GM21619 (cell line): ENCODE data around the gene ABCB9.

Source experiments
- ATAC-seq: cut with Tn5 transposase; IDR thresholded peaks from one replicate; pipeline ENCODE4 v1.9.1; 2021; ENCODE audit not compliant: unreplicated experiment

Gene ABCB9

DNA sequence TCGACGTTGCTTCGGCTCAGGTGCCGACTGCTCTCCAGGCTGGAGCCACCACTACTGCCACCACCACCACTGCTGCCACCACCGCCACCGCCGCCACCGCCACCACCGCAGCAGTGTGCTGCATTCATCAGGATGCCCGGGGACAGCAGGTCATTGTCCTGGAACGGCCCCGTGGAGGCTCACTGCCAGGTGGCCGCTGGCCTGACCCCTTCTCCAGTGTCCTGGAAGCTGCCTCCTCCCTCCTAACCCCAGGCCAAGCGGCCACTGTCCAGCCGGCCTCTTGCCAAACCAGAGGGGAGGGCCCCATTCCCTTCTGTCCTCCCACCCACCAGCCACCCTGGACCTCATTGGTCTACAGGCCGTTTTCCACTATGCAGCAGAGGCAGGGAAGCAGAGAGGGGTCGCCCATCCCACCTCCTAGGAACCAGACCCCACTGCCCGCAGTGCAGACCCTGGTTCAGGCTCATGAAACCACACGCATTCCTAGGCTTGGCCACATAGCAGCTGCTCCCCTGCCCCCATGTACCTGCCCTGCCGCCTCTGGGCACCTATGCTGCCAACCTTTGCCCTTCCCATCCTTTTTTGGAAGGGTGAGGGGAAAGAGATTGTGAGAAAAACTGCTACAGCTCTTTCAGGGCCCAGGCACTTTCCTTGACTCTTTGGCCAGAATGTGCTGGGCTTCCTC lies 29.4 kb upstream of the ABCB9 start:
- no peak for ATAC-seq

DNA sequence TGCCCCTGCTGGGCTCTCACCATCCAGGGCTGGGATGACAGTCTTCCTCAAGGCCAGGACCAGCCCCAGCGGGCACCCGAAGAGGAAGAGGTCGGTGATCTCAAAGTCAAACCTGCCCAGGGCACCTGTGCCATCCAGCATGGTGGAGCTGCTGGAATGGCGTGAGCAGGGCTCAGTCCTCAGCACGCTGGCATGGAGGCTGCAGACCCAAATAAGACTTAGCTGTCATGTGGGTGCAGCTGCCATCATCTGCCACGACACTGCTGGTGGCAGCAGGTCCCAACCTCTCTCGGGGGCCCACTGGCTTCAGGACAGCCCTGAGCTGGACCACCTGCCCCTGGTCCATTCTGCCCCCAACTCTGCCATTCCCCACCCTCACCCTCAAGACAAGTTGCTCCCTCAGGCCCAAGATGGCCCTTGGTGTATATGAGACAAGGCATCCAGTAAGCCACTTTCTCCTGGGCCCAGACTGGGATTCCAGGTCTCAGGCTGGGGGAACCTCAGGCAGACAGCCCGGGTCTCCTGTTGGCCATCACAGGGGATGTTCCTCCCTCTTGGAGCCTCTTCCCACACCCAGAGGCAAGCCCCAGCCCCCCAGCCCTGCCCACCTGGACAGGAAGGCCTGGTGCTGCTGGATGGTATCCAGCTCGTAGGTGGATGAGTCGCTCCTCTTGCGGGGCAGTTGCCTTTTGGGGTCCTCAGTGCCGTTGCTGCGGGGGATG lies 28.7 kb upstream of the ABCB9 start:
- no peak for ATAC-seq

DNA sequence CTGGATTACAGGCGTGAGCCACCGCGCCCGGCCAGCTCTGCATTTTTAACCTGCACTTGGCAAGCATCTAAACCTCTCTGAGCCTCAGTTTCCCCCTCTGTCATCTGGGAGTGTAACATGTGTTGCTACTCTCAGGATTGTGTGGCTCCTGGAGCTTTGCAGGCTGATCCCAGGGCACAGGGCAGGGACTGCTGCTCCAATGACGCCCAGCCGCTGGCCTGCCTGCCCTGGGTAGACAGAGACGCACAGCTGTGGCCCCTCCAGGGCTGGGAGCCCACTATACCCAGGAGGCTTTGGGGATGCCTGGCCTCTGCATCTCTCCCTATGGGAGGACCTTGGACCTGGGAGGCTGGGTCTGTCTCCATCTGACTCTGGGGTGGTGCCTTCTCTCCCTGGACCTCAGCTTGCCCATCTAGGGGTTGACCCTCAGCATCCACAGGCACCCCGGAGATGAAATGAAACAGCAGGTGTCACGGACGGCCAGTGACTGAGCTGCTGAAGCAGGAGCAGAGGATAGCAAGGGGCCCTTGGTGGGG lies 27.9 kb upstream of the ABCB9 start:
- ATAC-seq, result no peak

DNA sequence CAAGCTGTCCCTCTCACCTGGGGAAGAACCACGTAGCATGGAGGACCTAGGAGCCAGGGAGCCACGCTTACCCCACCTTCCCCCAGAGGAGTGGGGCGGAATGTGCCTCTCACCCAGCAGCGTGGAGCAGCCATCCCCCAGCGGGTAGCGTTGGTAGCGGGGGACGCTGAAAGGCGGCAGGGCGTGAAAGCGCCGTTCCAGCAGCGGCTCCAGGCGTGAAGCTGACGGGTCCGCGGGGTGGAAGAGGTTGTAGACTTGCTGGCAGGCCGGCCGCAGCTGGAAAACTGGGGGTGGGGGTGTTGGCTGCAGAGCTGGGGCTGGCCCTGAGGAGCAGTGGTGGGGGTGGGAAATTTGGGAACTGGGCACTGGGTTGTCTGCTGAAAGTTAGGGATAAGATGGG lies 26.1 kb upstream of the ABCB9 start:
- no peak for ATAC-seq

DNA sequence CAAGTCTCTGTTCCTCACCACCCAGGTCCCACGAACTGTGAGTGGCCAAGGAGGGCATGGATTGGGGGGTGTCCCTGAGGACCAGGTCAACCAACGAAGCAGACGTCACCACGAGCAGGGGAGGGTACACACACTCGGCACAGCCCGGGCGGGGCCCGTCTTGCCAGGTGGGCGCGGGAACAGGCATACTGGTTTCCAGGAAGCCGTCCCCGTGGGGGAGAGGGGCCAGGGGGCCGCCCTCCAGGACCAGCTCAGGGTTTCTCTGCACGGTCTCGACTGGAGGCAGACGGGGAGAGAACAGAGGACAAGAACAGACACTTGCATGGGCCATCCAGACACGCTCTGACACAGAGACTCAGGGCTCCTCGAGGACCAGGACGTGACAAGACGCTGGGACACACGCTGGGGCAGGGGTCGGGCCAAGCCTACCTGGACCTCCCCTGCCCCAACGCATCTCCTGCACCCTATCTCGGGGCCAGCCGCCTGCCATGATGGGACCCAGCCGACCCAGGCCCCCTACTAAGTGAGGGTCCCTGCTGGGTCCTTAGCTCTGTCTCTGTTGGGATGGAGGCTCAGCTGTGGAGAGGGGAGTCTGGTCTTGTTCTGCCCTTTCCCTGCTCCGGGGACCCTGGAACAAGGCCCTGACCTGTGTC lies 25.5 kb upstream of the ABCB9 start:
- no peak for ATAC-seq

DNA sequence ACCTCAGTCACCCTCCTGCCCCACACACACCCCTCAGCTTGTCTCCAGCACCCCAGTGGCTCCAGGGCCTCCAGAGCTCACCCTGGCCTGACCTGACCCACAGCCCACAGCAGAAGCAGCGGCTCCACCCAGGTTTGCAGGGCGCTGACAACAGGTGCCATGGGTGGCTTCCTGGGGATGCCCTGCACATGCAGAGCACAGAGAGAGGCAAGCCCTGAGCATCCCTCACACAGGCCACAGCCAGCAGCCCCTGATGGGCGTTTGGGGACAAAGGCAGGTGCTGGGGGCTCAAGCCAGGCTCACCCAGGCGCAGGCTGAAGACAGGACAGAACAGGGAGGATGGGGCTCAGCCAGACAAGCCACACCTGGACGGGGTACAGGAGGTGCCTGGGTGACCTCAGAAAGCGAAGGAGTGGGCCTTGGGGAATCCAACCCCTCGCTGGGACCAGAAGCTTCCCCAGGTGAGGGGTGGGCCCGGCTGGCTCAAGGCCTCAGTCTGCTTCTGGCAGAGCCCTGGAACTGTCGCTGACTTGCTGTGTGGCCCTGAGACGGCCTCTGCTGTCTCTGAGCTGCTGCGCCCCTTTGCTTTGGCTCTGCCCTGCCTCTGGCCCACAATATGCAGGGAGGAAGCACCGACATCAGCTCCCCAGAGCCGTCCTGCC lies 24.8 kb upstream of the ABCB9 start:
- ATAC-seq, result no peak

DNA sequence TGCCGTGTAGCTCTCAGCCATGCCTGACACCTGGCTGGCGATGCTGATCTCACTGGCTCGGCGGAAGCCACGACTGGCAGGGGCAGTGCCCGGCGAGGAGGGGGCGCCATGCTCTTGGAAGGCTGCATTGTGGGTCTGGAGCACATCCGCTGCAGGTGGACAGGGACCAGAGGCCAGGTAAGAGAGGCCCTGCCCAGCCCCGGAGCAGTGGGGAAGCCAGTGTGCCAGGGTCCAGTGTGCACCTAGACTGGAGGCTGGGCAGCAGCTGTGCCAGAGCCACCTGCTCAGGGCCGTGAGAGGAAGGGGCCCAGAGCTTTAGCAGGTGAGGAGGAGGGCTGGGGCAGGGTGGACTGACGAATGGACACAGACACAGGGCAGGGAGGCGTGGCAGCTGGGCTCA lies 24.3 kb upstream of the ABCB9 start:
- no peak for ATAC-seq

DNA sequence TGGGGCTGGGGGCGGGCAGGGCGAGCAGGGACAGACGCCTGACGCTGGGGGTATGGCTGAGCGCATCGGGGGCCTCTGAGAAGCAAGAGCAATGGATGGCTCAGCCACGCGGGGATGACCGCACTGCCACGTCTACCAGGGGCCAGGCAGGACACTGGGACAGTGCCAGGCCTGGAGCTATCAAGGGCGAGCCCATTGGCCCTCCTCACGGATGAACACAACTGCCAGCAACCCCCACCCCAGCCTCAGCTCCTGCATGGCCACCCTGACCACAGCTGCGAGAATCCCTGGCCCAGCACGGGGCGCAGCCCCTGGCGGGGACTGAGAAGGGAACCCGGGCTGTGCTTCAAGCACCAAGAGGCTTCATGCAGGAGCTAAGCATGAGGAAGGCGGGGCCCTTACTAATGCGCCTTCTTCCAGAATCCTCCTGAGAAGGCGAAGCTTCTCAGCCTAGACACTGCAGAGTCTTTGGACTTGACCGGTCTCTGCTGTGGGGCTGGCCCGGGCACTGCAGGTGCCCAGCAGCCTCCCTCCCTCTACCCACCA lies 23.7 kb upstream of the ABCB9 start:
- no peak for ATAC-seq

DNA sequence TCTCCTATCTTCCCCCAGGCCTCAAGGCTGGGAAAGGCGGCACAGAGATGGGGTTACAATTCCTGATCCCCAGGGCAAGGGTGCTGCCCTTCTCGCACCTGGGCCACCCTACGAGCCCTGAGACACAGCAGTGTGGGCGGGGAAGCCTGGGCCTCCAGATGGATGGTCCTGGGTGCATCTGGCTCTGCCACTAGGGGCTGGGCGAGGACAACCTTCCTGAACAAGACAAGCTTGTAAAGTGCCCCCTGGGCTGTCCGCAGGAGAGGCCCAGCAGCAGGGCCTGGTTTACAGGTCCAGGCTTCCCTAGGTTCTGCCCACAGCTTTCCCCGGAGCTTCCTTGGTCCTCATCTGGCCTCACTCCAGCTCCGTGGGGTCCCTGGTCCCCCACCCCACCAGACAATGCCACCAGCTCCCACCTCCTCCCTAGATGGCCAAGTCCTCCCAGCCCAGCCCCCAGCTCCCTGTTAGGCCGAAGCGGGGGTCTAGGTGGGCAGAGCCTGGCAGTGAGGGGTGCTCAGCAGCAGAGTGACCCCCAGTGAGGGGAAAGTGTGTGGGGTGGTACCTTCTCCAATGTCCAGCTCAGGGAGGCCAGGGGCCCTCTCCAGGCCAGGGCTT lies 23.1 kb upstream of the ABCB9 start:
- no peak for ATAC-seq

DNA sequence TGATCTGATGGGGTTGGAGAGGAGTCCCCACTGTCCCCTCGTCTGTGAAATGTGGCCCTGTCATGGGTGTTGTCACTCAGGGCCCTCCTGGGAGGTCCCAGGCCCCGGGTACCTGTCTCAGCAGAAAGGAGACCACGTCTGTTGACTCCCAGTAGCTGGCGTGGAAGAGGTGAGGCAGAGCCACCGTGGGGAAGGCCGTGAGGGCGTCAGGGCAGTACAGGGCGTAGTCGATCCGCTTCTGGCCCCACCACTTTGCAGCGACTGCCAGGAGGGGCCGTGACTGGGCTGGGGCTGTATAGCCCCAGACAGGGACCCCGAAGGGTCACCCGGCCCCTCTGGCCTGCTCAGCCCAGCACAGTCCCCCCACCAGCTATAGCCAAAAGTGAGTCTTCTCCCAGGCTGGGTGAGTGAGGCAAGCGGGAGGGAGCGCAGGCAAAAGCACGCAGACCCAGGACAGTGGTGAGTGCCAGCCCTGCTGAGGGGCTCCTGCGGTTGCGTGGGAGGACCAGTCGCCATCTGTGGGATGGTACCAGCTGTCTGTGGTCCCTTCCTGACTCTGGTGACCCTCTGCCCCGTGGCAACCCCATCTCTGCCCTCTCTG lies 22.4 kb upstream of the ABCB9 start:
- no peak for ATAC-seq

DNA sequence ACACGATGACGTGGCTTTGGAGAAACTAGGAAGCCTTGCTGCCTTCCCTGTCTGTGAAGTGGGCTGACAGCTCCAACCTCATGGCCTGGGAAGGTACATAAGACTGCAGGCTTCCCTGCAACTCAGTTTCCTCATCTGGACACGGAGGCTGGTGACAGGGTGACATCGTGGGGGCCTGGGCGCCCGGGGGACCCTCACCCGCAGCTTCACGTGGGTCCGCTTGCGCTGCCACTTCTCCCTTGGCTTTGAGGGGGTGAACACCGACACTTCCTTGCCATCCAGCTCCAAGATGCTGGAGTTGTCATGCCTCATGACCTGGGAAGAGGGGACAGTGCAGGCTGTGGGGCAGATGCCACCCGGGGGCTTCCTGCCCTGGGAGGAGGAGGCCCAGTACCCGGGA lies 21.8 kb upstream of the ABCB9 start:
- no peak for ATAC-seq

DNA sequence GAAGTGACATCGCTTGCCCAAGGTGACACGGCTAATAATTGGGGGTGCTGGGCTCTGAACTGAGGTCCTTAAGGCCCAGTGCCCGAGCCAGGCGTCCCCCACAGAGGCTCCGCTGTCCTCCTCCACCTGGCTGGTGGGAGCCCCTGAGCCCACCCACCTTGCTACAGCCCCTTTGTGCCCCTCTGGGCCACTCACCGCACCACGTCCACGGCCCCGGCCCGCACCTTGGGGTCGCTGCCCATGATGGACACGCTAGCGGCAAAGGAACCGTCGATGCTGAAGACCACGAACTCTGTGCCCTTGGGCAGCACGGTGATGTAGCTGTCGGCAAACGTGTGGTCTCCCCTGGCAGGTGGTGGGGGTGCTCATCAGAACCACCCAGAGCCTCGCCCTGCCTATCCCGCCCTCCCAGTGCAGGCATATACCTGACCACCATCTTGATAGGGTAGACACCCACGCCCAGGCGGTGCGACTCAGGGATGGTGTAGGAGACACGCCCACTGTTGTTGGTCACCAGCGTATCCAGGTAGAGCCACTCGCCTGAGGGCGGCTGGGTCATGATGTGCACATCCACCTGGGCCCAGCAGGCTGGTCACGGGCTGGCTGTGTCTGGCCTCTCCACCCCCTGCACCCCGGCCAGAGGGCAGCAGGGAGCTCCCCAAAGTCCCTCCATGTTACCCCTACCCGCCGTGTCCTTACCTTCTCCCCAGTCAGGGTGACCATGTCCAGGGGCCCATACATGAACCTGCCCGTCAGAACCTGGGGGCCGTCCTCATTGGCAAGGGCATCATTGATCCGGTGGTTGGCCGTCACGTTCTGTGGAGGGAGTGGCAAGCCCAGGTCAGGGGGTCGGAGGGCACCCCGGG lies 21.1 kb upstream of the ABCB9 start:
- ATAC-seq, result no peak

DNA sequence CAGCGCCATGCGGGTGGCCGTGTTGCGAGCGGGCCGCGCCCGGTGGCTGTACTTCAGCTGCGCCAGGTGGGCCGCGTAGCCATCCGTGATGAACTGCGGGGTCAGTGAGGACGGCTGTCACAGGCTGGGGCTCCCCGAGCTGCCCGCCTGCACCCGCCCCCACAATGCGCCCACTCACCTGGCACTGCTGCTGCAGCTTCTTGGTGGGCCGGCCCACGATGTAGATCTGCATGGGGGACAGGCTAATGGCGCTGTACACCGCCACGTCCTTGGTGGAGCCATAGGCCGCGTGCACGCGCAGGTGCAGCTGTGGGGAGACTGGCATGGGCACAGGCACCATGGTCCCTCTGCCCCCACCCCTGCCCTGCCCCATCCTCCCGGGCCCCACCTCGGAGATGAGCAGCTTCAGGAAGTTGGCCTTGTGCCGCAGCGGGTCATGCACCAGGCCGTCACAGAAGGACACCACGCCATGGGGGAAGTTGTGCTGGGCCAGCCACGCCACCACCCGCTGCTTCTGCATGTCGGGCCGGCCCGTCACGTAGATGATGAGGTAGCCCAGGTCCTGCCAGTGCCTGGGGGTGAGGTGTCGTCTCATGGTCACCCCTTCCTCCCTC lies 20.1 kb upstream of the ABCB9 start:
- no peak for ATAC-seq

DNA sequence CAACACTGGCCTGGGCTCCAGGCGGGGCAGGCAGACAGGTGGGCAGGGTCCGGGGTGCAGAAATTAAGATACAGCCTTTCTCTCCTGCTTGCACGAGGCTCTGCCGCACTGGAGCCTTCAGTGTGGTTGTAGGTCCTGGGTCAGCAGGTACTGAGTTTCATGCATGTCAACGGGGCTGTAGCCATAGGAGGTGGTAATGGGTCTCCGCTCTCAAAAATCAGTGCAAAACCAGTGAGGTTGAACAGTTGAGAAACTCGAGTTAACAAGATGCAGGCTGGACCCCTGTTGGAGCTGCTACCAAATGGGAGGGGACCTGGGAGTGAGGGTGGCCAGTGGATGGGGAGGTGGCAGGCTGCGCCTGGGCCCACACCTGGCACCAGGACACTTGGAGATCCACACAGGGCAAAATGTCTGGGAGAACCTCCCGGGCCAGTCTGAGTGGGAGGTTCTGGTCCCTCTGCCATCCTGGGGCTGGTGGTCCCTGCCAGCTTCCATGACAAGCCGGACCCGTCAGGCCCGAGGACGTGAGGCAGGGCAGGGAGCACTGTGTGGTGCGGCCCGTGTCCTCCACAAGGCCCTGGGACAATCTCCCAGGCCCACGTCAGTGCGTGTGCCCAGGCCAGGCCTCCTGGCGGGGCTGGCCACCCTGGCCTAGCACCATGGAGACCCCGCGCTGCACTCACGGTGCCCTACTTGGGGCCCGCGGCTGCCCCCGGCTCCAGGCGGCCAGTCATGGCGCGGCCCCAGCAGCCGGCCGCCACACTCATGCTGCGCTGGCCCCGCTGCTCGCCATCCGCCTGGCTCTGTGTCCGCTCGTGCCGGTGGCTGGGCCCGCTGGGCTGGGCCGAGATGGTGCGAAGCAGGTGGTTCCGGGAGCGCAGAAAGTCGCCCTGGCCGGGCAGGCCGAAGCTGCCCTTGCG lies 19.3 kb upstream of the ABCB9 start:
- no peak for ATAC-seq

DNA sequence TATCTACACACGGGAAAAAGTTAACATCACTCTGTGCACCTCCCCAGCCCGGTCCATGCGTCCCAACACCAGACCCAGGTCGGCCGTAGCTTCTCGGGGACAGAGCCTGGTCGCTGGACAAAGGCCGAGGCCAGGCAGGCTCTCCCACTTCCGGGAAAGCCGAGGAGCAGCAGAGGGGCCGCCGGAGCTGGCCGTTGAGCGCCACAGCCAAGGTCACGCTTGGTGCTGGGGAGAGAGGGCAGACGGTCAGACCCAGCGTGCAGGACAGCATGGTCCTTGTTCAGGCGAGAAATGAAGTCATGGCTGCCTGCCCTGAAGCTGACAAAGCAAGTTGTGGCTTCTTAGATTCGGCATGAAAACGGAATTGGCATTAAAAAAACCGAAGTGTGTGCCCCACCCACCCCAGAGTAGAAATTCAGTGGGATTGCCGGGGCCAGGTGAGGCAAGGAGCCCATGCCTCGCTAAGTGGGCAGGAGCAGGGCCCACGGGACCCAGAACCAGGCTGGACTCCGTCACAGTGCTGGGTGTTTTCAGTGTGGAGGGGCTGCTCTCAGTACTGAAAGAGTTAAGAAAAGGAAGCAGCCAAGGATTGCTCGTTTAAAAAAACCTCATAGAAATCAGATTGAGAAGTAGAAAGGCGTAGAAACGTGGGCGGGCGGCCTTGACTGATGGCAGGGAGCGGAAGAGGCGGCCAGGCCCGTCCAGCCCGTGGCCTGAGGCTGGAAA lies 18.5 kb upstream of the ABCB9 start:
- ATAC-seq, result no peak

DNA sequence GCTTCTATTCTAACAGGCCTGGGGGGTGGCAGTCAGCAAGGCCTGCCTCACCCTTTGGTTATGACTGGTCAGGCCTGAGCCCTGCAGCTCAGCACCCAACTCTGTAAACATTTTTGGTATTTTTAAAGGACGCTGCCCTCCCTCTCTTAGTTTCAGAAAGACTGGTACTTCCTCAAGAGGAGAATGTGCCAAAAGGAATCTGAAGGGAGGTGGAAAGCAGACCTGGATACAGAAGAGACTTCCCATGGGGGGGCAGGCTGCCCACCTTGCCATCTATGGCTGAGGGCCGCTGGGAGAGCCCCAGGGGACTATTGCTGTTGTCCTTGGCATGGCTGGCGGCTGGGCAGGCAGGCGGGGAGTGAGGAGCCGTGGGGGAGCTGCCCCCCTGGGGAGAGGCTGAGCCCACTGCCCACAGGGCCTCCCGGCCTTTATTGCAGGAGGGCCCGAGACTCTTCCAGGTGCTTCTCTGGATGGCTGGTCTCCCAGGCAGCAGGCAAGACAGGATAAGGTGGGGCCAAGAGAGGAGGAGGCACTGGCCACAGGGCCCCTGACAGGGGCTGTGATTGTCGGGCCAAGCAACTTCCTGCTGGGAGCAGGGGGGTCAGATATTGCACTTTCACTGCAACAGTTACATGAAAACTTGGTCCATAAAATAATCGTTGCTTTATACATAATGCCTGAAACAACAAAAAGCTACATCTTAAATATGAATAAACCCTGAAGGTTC lies 17.7 kb upstream of the ABCB9 start:
- ATAC-seq, result no peak
